HG03439 (cell line): ENCODE results near the gene PSD2.

Experiments used
- ATAC-seq: cut with Tn5 transposase; IDR thresholded peaks from one replicate; pipeline ENCODE4 v1.9.1; 2021; ENCODE audit warnings: mild to moderate bottlenecking, moderate library complexity; ENCODE audit not compliant: unreplicated experiment

Gene PSD2

GRCh38 chr5:139872052-139872766, 76.6 kb downstream of the PSD2 start:
- no peak for ATAC-seq

GRCh38 chr5:139872851-139873794, 77.5 kb downstream of the PSD2 start:
- no peak for ATAC-seq

- no peak for ATAC-seq
Observed at GRCh38 chr5:139875957-139876356, 80.3 kb downstream of the PSD2 start.

- ATAC-seq = no peak
Observed at GRCh38 chr5:139877129-139877597, 81.6 kb downstream of the PSD2 start.

- no peak for ATAC-seq
Observed at GRCh38 chr5:139878093-139878492, 82.5 kb downstream of the PSD2 start.

GRCh38 chr5:139880416-139881142, 85.0 kb downstream of the PSD2 start:
- no peak for ATAC-seq

GRCh38 chr5:139881143-139881733, 85.6 kb downstream of the PSD2 start:
- ATAC-seq = no peak

GRCh38 chr5:139882316-139882715, 86.7 kb downstream of the PSD2 start:
- no peak for ATAC-seq

GRCh38 chr5:139882961-139883539, 87.4 kb downstream of the PSD2 start:
- ATAC-seq = no peak

GRCh38 chr5:139884144-139884543, 88.5 kb downstream of the PSD2 start:
- no peak for ATAC-seq

- no peak for ATAC-seq
Observed at GRCh38 chr5:139884734-139885133, 89.1 kb downstream of the PSD2 start.

GRCh38 chr5:139885172-139885856, 89.7 kb downstream of the PSD2 start:
- ATAC-seq = no peak

GRCh38 chr5:139885857-139886208, 90.2 kb downstream of the PSD2 start:
- ATAC-seq = no peak

GRCh38 chr5:139886213-139886612, 90.6 kb downstream of the PSD2 start:
- ATAC-seq = no peak

GRCh38 chr5:139888370-139888769, 92.8 kb downstream of the PSD2 start:
- no peak for ATAC-seq

- ATAC-seq = no peak
Observed at GRCh38 chr5:139889410-139889809, 93.8 kb downstream of the PSD2 start.

- ATAC-seq = no peak
Observed at GRCh38 chr5:139893873-139894272, 98.3 kb downstream of the PSD2 start.
